SIG-M5 (cell line): ENCODE data around the gene RTN4R.

Experiments used
- DNase-seq: peaks from one replicate; lab custom pipeline; 2025; lab: John Stamatoyannopoulos, UW

Gene RTN4R

DNA sequence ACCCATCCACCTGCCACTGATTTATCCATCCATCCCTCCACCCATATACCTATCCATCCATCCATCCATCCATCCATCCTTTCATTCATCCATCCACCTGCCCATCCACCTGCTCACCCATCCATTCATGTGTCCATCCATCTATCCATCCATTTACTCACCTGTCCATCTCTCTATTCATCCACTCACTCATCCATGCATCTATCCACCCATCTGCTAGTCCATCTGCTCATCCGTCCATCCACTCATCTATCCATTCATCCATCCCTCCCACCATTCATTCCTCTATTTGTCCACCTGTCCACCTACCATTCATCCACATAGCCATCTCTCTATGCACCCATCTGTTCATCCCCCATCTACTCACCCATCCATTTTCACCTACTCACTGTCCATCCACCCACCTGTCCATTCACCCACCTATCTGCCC lies 68.7 kb downstream of the RTN4R start:
- no peak for DNase-seq

GRCh38 chr22:20198557-20199319 lies 69.4 kb downstream of the RTN4R start:
- DNase-seq = no peak

DNA sequence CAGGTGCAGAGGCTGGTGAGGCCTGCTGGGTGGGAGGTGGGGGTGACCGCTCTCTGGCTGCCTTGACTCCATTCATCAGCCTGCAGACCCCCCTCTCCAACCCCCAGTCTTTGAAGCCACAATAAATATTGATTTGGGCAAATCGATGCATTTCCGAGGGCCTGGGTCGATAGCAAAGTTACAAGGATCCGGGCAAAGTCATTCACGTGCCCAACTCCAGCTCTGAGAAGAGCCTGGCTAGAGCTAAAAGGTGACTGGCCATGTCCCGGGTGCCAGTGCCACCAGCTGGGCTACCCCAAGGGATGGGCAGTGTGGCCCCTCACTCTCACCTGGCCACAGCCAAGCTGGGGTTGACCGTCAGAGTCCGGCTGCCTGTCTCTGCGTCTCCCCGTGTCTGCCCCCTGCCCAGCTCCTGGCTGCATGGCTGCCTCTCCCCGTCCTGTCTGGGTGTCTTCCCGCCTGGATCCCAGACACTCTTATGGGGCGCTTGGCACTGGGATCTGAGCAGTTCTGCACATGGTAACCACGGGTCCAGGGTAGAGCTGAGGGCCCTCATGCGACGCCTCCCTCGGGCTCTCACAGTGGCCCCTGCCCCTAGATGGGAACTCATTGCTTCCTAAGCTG lies 70.6 kb downstream of the RTN4R start:
- DNase-seq = no peak

- DNase-seq = no peak
Measured at GRCh38 chr22:20196094-20196842, 71.8 kb downstream of the RTN4R start.

- no peak for DNase-seq
Measured at GRCh38 chr22:20194681-20195593, 73.2 kb downstream of the RTN4R start.

- no peak for DNase-seq
Measured at GRCh38 chr22:20193761-20194494, 74.2 kb downstream of the RTN4R start.

DNA sequence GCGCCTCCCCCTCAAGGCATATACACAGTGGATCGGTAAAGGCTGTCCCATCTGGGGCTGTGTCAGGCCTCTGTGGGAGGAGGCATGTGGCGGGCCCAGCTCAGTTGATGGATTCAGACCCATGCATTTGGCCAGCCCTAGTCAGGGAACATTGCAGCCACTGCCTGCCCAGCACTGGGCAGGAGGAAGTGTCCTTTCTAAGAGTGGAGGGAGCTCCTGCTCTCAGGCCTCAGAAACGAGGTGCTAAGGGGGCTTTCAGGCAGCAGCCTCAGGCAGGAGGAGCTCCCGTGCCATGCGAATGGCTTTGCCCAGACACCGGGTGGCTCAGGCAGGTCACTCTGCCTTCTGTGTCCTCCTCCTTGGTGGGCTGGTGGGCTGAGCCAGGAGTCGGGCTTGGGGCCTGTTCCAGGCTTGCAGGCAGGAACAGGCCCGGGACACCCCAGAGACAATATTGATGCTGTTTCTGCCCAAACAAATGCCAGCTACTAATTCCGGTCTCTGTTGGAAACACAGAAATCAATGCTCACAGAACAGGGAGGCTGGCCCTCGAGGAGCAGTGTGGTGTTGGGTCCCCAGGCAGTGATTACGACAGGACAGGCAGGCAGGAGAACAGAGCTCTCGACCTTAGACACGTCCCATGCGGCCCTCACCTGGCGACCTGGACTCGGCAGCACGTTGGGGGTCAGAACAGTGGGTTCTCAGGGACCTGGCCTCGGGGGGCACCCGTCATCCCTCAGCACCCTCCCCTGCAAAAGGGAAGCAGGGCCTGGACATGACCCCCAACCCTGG lies 75.0 kb downstream of the RTN4R start:
- no peak for DNase-seq

DNA sequence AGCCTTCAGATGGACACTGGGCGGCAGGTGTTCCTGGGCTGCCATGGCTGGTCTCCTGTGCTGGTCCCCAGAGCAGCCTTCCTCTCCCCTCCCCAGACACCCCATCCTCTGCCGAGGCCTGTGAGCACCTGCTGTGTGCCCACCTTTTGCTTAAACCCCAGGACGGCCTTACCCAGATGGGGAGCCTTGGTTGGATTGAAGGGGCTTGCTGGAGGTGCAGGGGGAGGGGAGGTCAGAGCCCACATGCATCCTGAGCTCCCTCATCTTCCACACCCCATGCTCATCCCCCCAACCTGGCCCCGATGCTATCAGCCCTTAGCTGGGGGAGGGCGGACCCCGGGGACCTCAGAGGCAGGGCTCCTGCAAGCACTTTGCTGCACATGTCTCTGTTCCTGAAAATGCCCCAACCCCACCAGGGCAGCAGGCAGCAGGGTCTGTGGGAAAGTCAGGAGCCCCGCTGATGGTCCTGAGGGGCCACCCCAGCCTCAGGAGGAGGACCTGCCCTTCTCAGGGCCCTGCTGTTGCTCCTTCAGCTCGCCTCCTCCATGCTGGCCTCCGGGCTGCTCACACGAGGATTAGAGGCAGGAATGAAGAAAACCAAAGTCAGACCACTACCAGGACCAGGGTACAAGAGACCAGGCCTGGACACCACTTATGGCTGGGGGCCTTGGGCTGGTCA lies 75.7 kb downstream of the RTN4R start:
- no peak for DNase-seq

DNA sequence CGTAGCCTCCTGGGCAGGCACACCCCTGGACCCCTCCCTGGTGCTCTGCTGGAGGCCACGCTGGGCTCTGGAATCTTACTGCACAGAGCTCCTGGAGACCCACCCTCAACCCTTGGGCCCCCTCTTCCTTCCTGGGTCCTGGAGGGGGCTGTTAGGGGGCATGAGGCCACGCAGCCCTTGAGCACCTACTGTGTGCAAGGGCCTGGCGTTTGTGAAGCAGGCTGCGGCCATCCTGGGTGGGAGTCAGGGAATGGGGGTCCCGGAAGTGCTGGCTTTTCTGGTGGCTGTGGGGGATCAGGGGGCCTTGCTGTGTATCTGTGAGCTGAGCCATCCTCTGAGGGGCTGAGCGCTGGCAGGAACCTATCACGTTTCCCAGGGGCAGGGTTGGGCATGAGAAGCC lies 76.3 kb downstream of the RTN4R start:
- DNase-seq = no peak
